Muscle layer of colon (tissue), 2 donors: ENCODE measurements around the gene WLS.

Source experiments
- H3K27ac ChIP-seq: one replicate; pipeline ENCODE4 v1.7.0; 2013; ENCODE audit warnings: low read depth, mild to moderate bottlenecking, low read length, moderate library complexity
- H3K27me3 ChIP-seq, 2 donors: one replicate each; pipeline ENCODE4 v1.7.0; 2013; ENCODE audit warnings: low read length in 2 of 2, mild to moderate bottlenecking in 2 of 2; ENCODE audit not compliant: insufficient read depth in 2 of 2, control insufficient read depth in 1 of 2
- H3K36me3 ChIP-seq: one replicate; pipeline ENCODE4 v1.7.0; 2013; ENCODE audit warnings: mild to moderate bottlenecking, low read length; ENCODE audit not compliant: insufficient read depth
- H3K4me1 ChIP-seq: one replicate; pipeline ENCODE4 v1.7.0; 2013; ENCODE audit warnings: mild to moderate bottlenecking, low read length; ENCODE audit not compliant: insufficient read depth
- H3K4me3 ChIP-seq, 2 donors: one replicate each; pipeline ENCODE4 v1.7.0; 2013; ENCODE audit warnings: low read length in 2 of 2, low read depth in 1 of 2, mild to moderate bottlenecking in 1 of 2, moderate library complexity in 1 of 2
- H3K9ac ChIP-seq: one replicate; pipeline ENCODE4 v1.7.0; 2013; ENCODE audit warnings: low read length
- H3K9me3 ChIP-seq: one replicate; pipeline ENCODE4 v1.7.0; 2013; ENCODE audit warnings: mild to moderate bottlenecking, low read length
- donor health status: abdominal sarcoma.
- donor health status: Adenocarcinoma of cecum.

The WLS gene

DNA sequence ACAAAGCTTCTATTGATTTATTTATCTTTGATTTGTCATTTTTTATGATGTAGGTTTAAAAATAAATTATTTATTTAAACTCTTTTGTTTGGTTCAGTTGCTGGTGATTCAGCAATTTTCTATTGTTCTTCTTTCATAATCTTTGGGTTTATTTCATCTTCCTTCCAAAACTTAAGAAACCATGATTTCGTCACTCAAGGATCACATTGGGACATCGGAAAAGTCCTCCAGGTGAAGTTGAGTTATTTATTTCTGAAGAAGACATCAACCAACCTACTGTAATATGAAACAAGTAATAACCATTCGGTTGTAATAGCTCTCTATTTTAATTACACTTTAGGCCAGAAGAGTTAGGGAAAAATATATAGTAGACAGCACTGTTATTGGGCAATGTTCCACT lies 23.0 kb upstream of the WLS start:
- H3K4me1 ChIP-seq = no peaks in the 10 kb centered on the region
- no peak overlapping the region for H3K4me3 ChIP-seq
- H3K9me3 ChIP-seq = no peaks in the 10 kb centered on the region
- H3K27ac ChIP-seq = no peak overlapping the region
- H3K36me3 ChIP-seq = no peaks in the 10 kb centered on the region
- no peaks in the 10 kb centered on the region for H3K27me3 ChIP-seq
- no peak overlapping the region for H3K9ac ChIP-seq

DNA sequence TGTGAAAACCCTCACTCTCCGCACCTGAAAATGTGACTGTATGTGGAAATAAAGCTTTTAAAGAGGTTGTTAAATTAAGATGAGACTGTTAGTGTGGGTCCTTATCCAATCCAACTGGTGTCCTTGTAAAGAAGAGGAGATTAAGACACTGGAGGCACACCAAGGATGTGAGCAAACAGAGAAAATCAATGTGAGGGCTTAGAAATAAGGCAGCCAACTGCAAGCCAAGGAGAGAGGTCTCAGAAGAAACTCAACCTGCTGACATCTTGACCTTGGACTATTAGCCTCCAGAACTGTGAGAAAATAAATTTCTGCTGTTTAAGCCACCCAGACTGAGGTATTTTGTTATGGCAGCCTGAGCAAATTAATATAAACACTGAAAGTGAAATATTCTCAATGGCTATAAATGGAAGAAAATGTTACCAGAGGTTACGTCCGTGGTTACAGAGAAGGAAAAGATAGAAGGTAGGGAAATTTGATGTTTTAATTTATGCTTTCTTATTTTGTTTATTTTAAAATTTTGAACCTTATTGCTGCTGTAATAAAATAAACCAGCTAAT lies 22.4 kb upstream of the WLS start:
- Histone ChIP-seq H3K27ac (peak overlapping the region; percentile 52), H3K9me3 (no peaks in the 10 kb centered on the region), H3K4me1 (no peaks in the 10 kb centered on the region), H3K27me3 (no peaks in the 10 kb centered on the region), H3K36me3 (no peaks in the 10 kb centered on the region), H3K4me3 (no peak overlapping the region), H3K9ac (no peak overlapping the region)

DNA sequence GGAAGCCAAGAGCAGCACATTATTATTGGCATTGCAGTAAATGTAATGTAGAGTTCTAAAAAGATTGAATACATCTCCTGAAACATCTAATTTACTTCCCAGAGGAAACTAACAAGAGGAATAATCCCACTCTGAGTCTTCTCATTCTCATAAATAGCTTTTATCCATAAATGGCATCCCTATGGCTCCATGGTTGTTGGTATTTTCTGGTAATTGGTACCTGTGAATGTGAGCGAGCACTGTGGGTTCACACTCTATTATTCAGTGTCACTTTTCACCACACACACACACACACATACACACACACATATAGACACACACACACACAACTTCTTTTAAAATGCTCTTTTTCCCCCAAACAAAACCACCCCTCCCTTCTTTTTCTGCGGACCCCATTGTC lies 4.7 kb upstream of the WLS start:
- Histone ChIP-seq H3K9me3 (no peaks in the 10 kb centered on the region), H3K4me1 (peaks cover 5% of the 10 kb centered on the region), H3K27me3 (no peaks in the 10 kb centered on the region)

DNA sequence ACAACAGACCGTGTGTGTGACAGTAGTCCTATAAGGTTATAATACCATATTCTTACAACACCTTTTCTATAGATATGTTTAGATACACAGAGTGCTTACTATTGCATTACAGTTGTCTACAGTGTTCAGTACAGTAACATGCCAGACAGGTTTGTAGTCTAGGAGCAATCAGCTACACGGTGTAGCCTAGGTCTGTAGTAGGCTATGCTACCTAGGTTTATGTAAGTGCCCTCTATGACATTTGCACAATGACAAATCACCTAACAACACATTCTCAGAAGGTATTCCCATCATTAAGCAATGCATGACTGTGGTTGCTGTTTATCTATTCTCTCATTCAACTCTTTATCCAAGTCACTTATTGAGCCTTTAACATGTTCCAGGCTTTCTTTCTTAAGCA lies 1.8 kb upstream of the WLS start:
- no peak overlapping the region for H3K4me3 ChIP-seq
- no peaks in the 10 kb centered on the region for H3K27me3 ChIP-seq
- H3K9me3 ChIP-seq = no peaks in the 10 kb centered on the region
- no peak overlapping the region for H3K9ac ChIP-seq
- peaks cover 16% of the 10 kb centered on the region for H3K4me1 ChIP-seq
- H3K27ac ChIP-seq = no peak overlapping the region
- H3K36me3 ChIP-seq = no peaks in the 10 kb centered on the region

More for the DNA sequence above, 4.7 kb upstream of the WLS start:
- Histone ChIP-seq H3K27ac (no peak overlapping the region), H3K4me3 (no peak overlapping the region), H3K36me3 (no peaks in the 10 kb centered on the region), H3K9ac (no peak overlapping the region)

DNA sequence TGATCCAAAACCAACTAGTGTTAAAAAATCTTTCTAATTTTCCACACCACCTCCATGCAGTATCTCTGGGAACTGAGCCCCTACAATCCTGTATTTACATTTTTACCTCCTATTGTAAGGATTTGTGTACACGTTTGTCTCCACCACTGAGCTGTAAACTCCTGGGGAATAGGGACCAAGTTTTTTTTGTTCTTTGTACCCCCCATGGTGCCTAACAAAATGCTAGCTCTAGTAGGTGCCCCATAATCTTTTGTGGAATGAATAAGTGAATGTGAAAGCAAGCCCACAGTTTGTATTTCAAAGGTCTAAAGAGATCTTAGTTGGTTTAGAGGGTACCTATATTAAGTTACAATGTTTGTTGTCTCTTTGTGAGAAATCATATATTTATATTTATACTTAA lies 879 bp upstream of the WLS start:
- Histone ChIP-seq H3K4me1 (peaks cover 23% of the 10 kb centered on the region), H3K9ac (peak overlapping the region; percentile 95), H3K27me3 (no peaks in the 10 kb centered on the region), H3K27ac (peak overlapping the region; percentile 97), H3K36me3 (no peaks in the 10 kb centered on the region), H3K4me3 (peak overlapping the region; percentile 89 to 95), H3K9me3 (no peaks in the 10 kb centered on the region)

DNA sequence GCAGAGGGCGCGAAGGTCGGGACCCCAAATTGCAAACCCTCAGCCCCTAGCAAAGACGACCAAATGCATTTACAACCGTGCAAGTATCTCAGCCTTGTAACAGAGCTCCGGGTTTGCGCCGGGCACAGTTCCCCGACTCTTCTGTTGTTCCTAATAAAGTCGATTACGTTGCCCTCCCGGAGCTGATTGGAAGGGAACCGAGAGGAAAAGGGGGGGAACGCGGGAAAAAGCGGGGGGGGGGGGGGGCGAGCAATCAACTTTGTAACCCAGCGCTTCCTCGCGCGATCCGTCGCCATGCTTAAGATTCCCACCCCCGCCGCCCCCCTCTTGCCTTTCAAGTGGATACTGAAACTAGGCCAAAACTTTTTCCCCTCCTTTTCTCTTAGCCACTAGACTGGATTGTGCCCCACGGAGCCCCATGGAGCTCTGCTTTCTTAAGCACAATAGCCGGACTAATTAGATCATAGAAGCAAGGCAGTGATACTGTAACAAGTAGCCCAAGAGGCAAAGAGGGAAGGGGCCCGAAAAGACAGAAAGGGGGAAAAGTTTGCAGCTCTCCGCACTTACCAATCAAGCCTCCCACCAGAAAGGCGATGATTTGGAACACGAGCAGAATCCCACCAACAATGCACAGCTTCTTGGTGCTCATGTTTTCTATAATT lies 565 bp downstream of the WLS start:
- peak overlapping the region; percentile 97 for H3K27ac ChIP-seq

DNA sequence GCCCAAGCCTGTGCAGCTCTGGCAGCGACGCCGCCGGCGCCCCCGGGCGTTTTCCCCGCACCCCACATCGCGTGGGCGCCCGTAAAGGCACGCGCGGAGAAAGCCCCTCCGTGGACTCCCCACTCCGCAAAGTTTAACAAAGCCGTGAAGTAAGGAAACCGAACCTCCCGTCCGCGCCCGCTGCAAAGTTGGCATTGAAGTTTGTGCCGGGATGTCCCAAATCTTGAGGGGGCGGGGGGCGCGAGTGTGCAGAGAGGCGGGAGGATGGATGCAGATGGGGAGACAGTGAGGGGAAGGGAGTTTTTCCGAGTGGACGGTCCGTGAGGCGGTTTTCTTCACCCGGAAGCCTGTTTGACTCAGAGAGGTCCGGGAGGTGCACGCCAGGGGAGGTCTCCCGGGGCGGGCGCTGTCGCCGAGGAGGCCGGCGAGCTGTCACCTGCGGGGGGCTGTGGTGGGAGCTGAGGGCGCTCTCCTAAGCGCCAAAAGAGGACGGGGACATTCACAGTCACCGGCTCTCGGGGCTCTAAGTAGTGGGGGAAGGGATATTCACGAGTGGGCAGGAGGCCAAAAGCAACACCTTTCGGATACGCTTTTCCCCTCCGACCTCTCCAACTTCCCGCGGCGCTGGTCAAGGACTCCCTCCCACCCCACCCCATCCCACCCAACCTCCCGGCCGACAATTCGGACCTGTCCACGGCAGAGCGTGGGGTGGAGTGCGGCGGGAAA lies 1.3 kb downstream of the WLS start:
- peak overlapping the region; percentile 42 for H3K9ac ChIP-seq
- H3K9me3 ChIP-seq = no peaks in the 10 kb centered on the region
- H3K27ac ChIP-seq = peak overlapping the region; percentile 97
- peaks cover 35% of the 10 kb centered on the region for H3K4me1 ChIP-seq
- peaks cover 4% of the 10 kb centered on the region for H3K36me3 ChIP-seq
- H3K4me3 ChIP-seq = peak overlapping the region; percentile 89 to 95
- no peaks in the 10 kb centered on the region for H3K27me3 ChIP-seq

More for the DNA sequence above, 565 bp downstream of the WLS start:
- Histone ChIP-seq H3K9me3 (no peaks in the 10 kb centered on the region), H3K36me3 (peaks cover 4% of the 10 kb centered on the region), H3K4me3 (peak overlapping the region; percentile 89 to 95), H3K27me3 (no peaks in the 10 kb centered on the region), H3K9ac (peak overlapping the region; percentile 95), H3K4me1 (peaks cover 35% of the 10 kb centered on the region)

DNA sequence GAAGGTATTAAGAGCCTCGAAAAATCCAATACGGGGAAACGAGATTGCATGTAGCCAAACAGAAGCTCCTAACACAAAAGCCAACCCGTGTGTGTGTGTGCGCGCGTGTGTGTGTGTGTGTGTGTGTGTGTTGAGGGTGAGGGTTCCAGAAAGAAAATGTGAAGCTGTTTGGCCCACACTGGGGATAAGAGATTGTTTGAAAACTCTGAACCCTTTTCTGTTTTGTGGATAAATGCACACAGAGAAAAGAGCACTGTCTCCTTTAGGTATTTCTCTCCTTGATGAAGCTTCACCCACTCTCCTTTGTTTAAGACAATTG lies 1.9 kb downstream of the WLS start:
- H3K4me1 ChIP-seq = peaks cover 35% of the 10 kb centered on the region
- no peaks in the 10 kb centered on the region for H3K9me3 ChIP-seq
- peak overlapping the region; percentile 89 to 95 for H3K4me3 ChIP-seq
- peaks cover 4% of the 10 kb centered on the region for H3K36me3 ChIP-seq
- H3K27ac ChIP-seq = peak overlapping the region; percentile 97
- no peaks in the 10 kb centered on the region for H3K27me3 ChIP-seq
- H3K9ac ChIP-seq = peak overlapping the region; percentile 42

DNA sequence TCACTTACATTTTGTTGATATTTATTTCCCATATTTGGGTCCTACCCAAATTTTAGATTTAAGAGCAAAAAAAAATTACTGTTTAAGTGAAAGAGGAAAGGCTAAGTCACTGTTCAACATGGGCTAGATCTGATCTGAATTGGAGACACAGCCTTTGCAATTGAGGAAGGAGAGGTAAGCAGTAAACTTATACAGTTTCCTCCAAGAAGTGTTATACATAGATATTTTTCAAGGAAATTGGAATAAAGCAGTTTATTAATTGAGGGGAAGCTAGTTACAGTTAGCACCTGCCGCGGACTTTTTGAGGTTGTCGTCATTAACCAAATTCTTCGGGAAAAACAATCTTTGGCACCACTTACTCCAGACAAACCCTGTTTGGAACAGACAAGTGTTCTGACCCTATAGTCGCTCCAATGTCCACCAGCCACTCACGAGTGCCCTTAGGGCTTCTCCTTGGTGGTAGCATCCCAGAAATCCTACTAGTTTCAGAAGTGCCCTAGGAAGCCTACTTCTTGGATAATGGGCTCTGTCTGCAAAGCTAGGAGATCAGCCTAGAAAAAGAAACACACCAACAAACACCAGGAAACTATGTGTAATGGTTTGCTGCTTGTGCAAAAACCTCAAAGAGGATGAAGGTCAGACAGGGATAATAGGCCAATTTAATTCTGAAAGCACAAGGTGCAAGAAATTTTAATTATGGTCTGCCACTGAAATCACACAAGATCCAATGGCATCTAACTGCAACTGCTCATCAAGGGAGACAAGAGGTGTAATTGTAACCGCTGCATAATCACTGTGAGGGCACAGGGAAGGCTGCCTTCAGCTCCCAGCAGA lies 2.5 kb downstream of the WLS start:
- Histone ChIP-seq H3K4me1 (peaks cover 35% of the 10 kb centered on the region), H3K9me3 (no peaks in the 10 kb centered on the region), H3K9ac (peak overlapping the region; percentile 42), H3K27me3 (no peaks in the 10 kb centered on the region), H3K4me3 (peak overlapping the region; percentile 89 to 95), H3K27ac (peak overlapping the region; percentile 97), H3K36me3 (peaks cover 4% of the 10 kb centered on the region)

DNA sequence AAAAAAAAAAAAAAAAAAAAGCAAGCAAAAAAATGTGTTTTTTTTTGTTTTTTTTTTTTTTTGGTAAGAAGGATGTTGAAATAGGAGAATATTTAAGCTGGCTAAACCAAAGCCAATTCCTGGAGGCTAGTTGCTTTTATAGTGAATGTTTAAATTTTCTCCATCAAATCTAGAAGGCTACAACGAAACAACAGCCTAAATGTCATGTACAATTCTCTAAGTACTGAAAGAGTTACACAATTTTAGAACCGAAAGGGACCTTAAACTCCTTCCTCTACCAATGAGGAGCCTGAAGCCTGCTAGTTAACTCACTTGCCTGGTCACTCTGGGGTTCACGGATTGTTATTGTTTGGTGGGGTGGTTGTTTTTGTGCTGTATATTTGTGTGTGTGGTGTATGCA lies 3.5 kb downstream of the WLS start:
- H3K36me3 ChIP-seq = peaks cover 4% of the 10 kb centered on the region
- H3K9ac ChIP-seq = no peak overlapping the region
- H3K27me3 ChIP-seq = no peaks in the 10 kb centered on the region
- H3K4me1 ChIP-seq = peaks cover 45% of the 10 kb centered on the region
- H3K9me3 ChIP-seq = no peaks in the 10 kb centered on the region
- H3K27ac ChIP-seq = peak overlapping the region; percentile 66
- peak overlapping the region; percentile 3 to 95 for H3K4me3 ChIP-seq

DNA sequence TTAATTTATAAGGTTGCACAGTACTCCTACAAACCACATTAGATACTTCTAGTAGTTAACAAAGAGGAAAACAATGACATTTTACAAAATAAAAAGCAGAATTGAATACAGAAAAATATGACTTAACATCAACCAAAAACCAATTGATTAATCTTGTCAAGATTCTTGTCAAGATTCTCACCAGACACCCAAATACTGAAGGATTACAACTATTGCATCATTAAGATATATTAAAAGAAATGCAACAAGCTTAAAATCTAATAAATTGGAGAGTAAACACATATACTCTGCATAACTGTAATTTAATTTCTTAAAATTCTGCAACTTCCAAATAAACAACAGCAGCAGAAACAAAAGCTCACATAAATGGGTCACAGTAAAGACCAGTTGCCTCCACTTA lies 4.7 kb downstream of the WLS start:
- H3K4me3 ChIP-seq = no peak overlapping the region
- no peaks in the 10 kb centered on the region for H3K9me3 ChIP-seq
- no peak overlapping the region for H3K9ac ChIP-seq
- peaks cover 4% of the 10 kb centered on the region for H3K36me3 ChIP-seq
- peaks cover 49% of the 10 kb centered on the region for H3K4me1 ChIP-seq
- no peak overlapping the region for H3K27ac ChIP-seq
- H3K27me3 ChIP-seq = no peaks in the 10 kb centered on the region
